Measurements from ENCODE around the gene MAMDC4. TPM values are rescaled to one million over a fixed set of nuclear protein-coding genes. Genes with fewer than 3 reads are reported as not detected.

Gene MAMDC4
- total and polyA plus RNA-seq, 2 of the 8 experiments (the other 6 are each of a cell fraction or from before 2014, with no cell fraction given) = 3.1 to 4.5 TPM

DNA sequence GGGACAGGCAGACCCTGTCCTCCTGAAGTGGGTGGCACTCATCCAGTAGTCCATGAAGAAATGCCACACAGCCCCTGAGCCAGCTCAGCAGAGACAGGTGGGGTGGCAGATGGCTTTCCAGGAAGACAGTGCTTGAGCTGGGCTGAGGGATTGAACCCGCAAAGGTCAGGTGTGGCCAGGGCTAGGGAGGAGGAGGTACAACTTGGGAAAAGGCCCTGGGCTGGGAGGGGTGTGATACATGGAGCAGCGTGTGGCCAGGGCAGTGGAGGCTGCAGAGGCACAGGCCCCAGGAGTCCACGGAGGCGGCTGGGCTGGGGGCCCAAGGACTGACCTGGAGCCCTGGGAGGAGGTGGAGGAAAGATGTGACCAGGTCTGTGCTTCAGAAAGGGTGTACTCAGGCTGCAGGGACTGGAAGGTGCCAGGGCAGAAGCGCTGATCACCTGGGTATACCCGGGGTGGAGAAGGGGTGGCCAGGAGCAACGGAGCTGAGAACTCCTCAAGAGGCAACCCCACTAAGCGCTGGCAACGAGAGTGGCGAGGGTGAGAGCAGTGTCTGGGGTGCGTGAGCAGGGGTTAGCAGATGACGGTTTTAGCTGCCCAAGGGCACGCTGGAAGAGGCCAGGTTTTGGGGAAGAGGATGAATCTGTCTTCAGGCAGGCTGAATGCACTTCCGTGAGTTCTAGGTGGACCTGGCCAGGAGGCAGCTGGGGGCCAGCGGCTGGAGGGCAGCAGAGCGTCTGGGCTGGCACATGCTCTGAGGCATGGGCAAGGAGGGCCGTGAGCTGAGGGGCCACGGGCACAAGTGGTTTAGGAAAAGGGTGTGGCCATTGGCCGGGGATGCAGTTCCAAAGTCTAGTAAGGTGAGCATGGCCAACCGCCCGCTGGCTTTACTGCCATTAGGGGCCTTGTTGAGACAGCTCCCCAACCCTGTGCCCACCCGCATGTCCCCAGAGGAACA is 48.3 kb upstream of the MAMDC4 start:
- Histone ChIP-seq H3K18ac (ENCODE audit: extremely low read depth, low read length) (no peak overlapping the region), H3K14ac (ENCODE audit: insufficient read length) (no peak overlapping the region), H4K8ac (ENCODE audit: extremely low read depth, insufficient read depth, low read length) (peak overlapping the region; percentile 57; the same call in 1 of the 2 replicates), H3K23ac (ENCODE audit: insufficient read length) (no peak overlapping the region), H3K27me3 (replicated peaks in 1 of 4; ENCODE audit: control insufficient read depth in 3 of 4, extremely low read depth in 1 of 4, insufficient read depth in 3 of 4, low read length in 3 of 4) (peaks cover 0 to 27% (median 14%) of the 10 kb centered on the region in 4 experiments; a peak in 5 of 7 replicates), H3K36me3 (ENCODE audit: control insufficient read depth in 2 of 4, insufficient read depth in 4 of 4, low read length in 3 of 4) (no peaks in the 10 kb centered on the region), H3K4ac (replicated peaks; ENCODE audit: insufficient read length, low read depth, low read length) (no peak overlapping the region), H3K23me2 (ENCODE audit: low read depth, low read length) (peaks cover 21% of the 10 kb centered on the region; the same call in 1 of the 2 replicates), H2AFZ (ENCODE audit: low read length) (no peak overlapping the region), H2BK5ac (ENCODE audit: low read depth, low read length) (no peak overlapping the region), H3K79me1 (ENCODE audit: low read depth, low read length) (no peaks in the 10 kb centered on the region), H2AK5ac (ENCODE audit: low read depth, low read length) (no peak overlapping the region), H4K20me1 (replicated peaks in 1 of 2; ENCODE audit: control insufficient read depth in 1 of 2, insufficient read depth in 2 of 2, low read length in 2 of 2) (peaks cover 0 to 5% of the 10 kb centered on the region in 2 experiments), H2BK120ac (replicated peaks; ENCODE audit: low read depth, low read length) (no peak overlapping the region), H2BK20ac (ENCODE audit: low read length) (no peak overlapping the region), H4K5ac (ENCODE audit: insufficient read length, low read depth, low read length) (no peak overlapping the region), H4K91ac (replicated peaks; ENCODE audit: insufficient read length, low read length) (no peak overlapping the region), H3K9me3 (ENCODE audit: insufficient read depth in 2 of 2, low read depth in 1 of 2, low read length in 1 of 2) (no peaks in the 10 kb centered on the region), H2BK15ac (ENCODE audit: low read length) (no peak overlapping the region), H2BK12ac (ENCODE audit: low read depth, low read length) (0 out of 2 replicates have a peak overlapping the region, but pooled peaks have one; percentile 39), H3K4me2 (ENCODE audit: insufficient read depth in 1 of 2, low read depth in 2 of 2, low read length in 2 of 2) (no peak overlapping the region), H3K27ac (ENCODE audit: low read depth, low read length) (no peak overlapping the region), H3K4me3 (ENCODE audit: extremely low read depth in 1 of 4, insufficient read depth in 2 of 4, low read depth in 3 of 4, low read length in 4 of 4) (no peak overlapping the region), H3K79me2 (ENCODE audit: control insufficient read depth in 1 of 2, insufficient read depth in 2 of 2, low read length in 2 of 2) (peaks cover 0 to 6% of the 10 kb centered on the region in 2 experiments; a peak in 2 of 4 replicates), H3K4me1 (replicated peaks in 1 of 4; ENCODE audit: control insufficient read depth in 3 of 4, insufficient read depth in 4 of 4, low read length in 3 of 4) (peaks cover 0 to 20% (median 12%) of the 10 kb centered on the region in 4 experiments; a peak in 6 of 7 replicates), H3K9ac (replicated peaks in 1 of 4; ENCODE audit: extremely low read depth in 1 of 4, low read depth in 3 of 4, low read length in 3 of 4) (no peak overlapping the region), H3K56ac (replicated peaks; ENCODE audit: insufficient read length, low read depth, low read length) (no peak overlapping the region)
- 93% methylated on average over 22 of the region's 22 CpGs; no CpG with 5 or more reads in 1 of the 2 experiments for WGBS, 2 experiments (ENCODE audit: extremely low coverage in 1 of 2, insufficient coverage in 1 of 2, insufficient read length in 1 of 2, insufficient replicate concordance in 2 of 2, low coverage in 1 of 2, low lambda C conversion rate in 2 of 2, missing lambda C conversion rate in 1 of 2)
- FAIRE-seq = no peak
- no peak for DNase-seq (ENCODE audit: low read depth in 1 of 2, low spot score in 2 of 2)
- ChIA-PET CTCF (ENCODE audit: partially characterized antibody) (interaction anchor here (0.5 to 5.2 kb wide), 11 partner anchors 12 to 266 kb away, joined by 3 to 35 read pairs (median 4); partner anchors contain the start of genes AJM1 and SAPCD2), POLR2A (ENCODE audit: partially characterized antibody) (interaction anchor here (1.1 to 7.8 kb wide), 3 partner anchors 9 to 38 kb away, joined by 3 to 96 read pairs (median 3); partner anchors contain the start of gene AJM1)
- no peak for TF ChIP-seq CBX5 (IDR thresholded peaks at IDR 0.05; ENCODE audit: low read depth, low read length)
- no peak for TF ChIP-seq SIRT6 (IDR thresholded peaks at IDR 0.05; ENCODE audit: low read length)
- TF ChIP-seq TCF12 (IDR thresholded peaks at IDR 0.05; ENCODE audit: low read depth, low read length) = no peak
- TF ChIP-seq, protein P1, sequence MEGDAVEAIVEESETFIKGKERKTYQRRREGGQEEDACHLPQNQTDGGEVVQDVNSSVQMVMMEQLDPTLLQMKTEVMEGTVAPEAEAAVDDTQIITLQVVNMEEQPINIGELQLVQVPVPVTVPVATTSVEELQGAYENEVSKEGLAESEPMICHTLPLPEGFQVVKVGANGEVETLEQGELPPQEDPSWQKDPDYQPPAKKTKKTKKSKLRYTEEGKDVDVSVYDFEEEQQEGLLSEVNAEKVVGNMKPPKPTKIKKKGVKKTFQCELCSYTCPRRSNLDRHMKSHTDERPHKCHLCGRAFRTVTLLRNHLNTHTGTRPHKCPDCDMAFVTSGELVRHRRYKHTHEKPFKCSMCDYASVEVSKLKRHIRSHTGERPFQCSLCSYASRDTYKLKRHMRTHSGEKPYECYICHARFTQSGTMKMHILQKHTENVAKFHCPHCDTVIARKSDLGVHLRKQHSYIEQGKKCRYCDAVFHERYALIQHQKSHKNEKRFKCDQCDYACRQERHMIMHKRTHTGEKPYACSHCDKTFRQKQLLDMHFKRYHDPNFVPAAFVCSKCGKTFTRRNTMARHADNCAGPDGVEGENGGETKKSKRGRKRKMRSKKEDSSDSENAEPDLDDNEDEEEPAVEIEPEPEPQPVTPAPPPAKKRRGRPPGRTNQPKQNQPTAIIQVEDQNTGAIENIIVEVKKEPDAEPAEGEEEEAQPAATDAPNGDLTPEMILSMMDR (IDR thresholded peaks at IDR 0.05; ENCODE audit: control extremely low read depth in 1 of 3, insufficient read depth in 1 of 3, low read depth in 1 of 3, low read length in 3 of 3) = no peak
- no peak for TF ChIP-seq NANOG (IDR thresholded peaks at IDR 0.05; ENCODE audit: insufficient read depth, low read depth, low read length, poor library complexity, severe bottlenecking)
- TF ChIP-seq GTF2F1 (IDR thresholded peaks at IDR 0.05; ENCODE audit: borderline replicate concordance, low read depth, low read length) = no peak
- TF ChIP-seq SUZ12 (IDR thresholded peaks at IDR 0.05; ENCODE audit: low read length) = no peak
- TF ChIP-seq BCL11A (IDR thresholded peaks at IDR 0.05; ENCODE audit: low read depth in 2 of 2, low read length in 2 of 2) = no peak

All from H1 (cell line).